Activated T-helper 2 cell treated with anti-CD3 and anti-CD28 coated beads, Interferon-gamma antibody, Interleukin-2, Interleukin-4, amounts not matched to agents 10 μg/mL and 5 μg/mL and 100 μg/mL, durations not matched to agents 14 hours and 24 hours and 36 hours (primary cell): ENCODE results near the gene CAPN5. TPM values are rescaled to one million over a fixed set of nuclear protein-coding genes. Genes with fewer than 3 reads are reported as not detected.

ENCODE experiments used
- DNase-seq: peaks from one replicate; pipeline ENCODE4 v3.0.0; 2021; ENCODE audit warnings: low spot score
- H3K27ac Mint-ChIP-seq: one replicate; pipeline ENCODE4 v1.8.0; 2021; ENCODE audit warnings: mixed read lengths
- H3K27me3 Mint-ChIP-seq: one replicate; pipeline ENCODE4 v1.8.0; 2021; ENCODE audit warnings: low read depth, mixed read lengths
- H3K36me3 Mint-ChIP-seq: one replicate; pipeline ENCODE4 v1.8.0; 2021; ENCODE audit warnings: low read depth, mixed read lengths
- H3K4me1 Mint-ChIP-seq: one replicate; pipeline ENCODE4 v1.8.0; 2021; ENCODE audit warnings: low read depth, mixed read lengths
- H3K4me3 Mint-ChIP-seq: one replicate; pipeline ENCODE4 v1.8.0; 2021; ENCODE audit warnings: low read depth, mild to moderate bottlenecking, moderate library complexity, mixed read lengths
- H3K9me3 Mint-ChIP-seq: one replicate; pipeline ENCODE4 v1.8.0; 2021; ENCODE audit warnings: mixed read lengths
- intact Hi-C: fragments of 100-400 bp; cut with micrococcal nuclease; formaldehyde crosslinking; loops from one replicate; pipeline ENCODE4 v1.15.1; 2023
- total RNA-seq: library from RNA; stranded (reverse); gene quantifications from 2 replicates; pipeline ENCODE4 v1.2.3, GENCODE V29; 2022

CAPN5 gene
- total RNA-seq, 1 donor from 2014 or later, result 0.55 TPM

DNA sequence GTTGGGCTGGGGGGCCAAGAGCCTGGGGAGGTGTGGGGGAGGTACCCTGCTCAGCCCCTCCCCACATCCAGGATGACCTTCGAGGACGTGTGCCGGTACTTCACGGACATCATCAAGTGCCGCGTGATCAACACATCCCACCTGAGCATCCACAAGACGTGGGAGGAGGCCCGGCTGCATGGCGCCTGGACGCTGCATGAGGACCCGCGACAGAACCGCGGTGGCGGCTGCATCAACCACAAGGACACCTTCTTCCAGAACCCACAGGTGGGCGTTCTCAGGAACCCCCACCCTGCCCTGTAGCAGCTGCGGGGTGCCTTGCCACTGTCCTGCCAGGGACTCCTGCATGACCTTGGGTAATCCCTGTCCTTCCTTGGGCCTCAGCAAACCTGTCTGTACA, 51.3 kb downstream of the CAPN5 start:
- Mint-ChIP-seq H3K9me3 (no peaks in the 10 kb centered on the region), H3K27me3 (no peaks in the 10 kb centered on the region), H3K4me3 (no peak overlapping the region), H3K27ac (no peak overlapping the region), H3K4me1 (peaks cover 5% of the 10 kb centered on the region), H3K36me3 (no peaks in the 10 kb centered on the region)
- no peak for DNase-seq
- intact Hi-C loops, result no loop called here

DNA sequence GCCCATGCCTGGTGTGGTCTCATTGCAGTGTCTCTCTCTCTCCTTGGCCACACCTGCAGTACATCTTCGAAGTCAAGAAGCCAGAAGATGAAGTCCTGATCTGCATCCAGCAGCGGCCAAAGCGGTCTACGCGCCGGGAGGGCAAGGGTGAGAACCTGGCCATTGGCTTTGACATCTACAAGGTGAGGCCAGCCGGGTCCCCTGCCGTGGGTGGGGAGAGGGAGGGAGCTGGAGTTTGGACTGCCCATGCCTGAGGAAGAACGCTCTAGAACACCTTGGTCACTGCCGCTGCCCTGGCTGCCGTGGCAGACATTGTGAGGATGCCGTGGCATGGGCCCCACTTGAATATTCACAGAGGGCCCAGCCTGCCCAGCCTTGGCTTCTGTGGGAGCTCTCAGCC, 52.2 kb downstream of the CAPN5 start:
- DNase-seq, result no peak
- H3K9me3 Mint-ChIP-seq, result no peaks in the 10 kb centered on the region
- intact Hi-C loops, result no loop called here
- H3K36me3 Mint-ChIP-seq, result no peaks in the 10 kb centered on the region
- no peak overlapping the region for H3K27ac Mint-ChIP-seq
- no peaks in the 10 kb centered on the region for H3K27me3 Mint-ChIP-seq
- peaks cover 2% of the 10 kb centered on the region for H3K4me1 Mint-ChIP-seq
- H3K4me3 Mint-ChIP-seq, result no peak overlapping the region

DNA sequence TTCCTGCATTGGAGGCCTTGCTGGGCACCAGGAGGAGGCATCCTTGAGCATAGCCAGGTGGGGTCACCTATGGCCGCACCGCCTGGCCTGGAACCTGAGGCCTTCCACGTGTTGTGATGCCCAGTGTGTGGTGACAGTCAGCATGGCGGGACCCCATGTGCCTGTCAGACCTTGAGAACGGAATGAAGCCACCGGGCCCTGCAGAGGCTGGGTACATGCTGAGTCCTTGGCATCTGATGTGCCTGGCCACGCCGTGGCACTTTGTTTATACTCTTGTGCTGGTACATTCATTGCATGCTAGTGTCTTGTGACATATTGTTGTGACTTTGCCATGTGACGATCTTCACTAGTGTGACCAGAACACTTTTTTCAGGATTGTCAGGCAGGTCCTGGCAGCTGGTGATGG, 52.8 kb downstream of the CAPN5 start:
- Mint-ChIP-seq H3K4me3 (no peak overlapping the region), H3K27me3 (no peaks in the 10 kb centered on the region), H3K27ac (no peak overlapping the region), H3K9me3 (no peaks in the 10 kb centered on the region), H3K4me1 (peaks cover 2% of the 10 kb centered on the region), H3K36me3 (no peaks in the 10 kb centered on the region)
- intact Hi-C loops, result no loop called here
- no peak for DNase-seq

DNA sequence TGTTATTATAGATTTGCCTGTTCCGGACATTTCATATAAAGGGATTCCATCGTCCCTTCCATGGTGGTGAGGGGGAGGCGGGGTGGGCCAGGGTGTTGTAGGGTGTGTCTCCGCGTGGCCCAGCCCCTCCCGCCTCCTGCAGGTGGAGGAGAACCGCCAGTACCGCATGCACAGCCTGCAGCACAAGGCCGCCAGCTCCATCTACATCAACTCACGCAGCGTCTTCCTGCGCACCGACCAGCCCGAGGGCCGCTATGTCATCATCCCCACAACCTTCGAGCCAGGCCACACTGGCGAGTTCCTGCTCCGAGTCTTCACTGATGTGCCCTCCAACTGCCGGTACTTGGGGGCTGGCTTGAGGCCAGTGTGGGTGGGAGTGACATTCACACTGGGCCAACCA, 53.8 kb downstream of the CAPN5 start:
- H3K27me3 Mint-ChIP-seq, result no peaks in the 10 kb centered on the region

DNA sequence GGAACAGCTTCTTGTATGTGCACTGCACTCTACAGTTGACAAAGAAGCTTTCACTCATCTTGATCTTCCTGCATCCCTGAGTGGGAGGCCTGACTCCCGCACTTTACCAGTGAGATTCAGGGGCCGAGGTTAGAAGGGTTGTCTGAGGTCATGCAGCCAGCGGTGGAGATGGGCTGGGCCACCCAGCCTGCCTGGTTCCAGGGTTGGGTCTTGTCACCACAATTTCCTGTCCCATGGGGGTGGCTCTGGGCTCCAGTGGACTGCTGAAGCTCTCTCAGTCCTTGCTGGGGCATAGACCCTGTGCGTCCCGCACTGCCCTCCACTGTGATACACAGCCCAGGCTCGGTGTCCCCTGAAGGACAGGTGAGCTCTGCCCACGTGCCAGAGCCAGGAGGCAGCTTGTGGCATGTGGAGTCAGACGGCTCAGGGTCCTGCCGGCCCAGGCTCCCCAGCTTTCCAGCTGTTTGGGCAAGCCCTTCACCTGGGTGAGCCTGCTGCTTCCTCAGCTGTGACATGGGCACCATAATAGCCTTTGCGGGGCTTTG, 54.4 kb downstream of the CAPN5 start:
- no peaks in the 10 kb centered on the region for H3K36me3 Mint-ChIP-seq
- peaks cover 2% of the 10 kb centered on the region for H3K4me1 Mint-ChIP-seq
- no peak for DNase-seq
- H3K27ac Mint-ChIP-seq, result no peak overlapping the region
- H3K27me3 Mint-ChIP-seq, result no peaks in the 10 kb centered on the region
- no peaks in the 10 kb centered on the region for H3K9me3 Mint-ChIP-seq
- no peak overlapping the region for H3K4me3 Mint-ChIP-seq
- intact Hi-C loops, result no loop called here

More for the DNA sequence above, 53.8 kb downstream of the CAPN5 start:
- no peak overlapping the region for H3K4me3 Mint-ChIP-seq
- no peak for DNase-seq
- intact Hi-C loops, result no loop called here
- no peaks in the 10 kb centered on the region for H3K9me3 Mint-ChIP-seq
- H3K36me3 Mint-ChIP-seq, result no peaks in the 10 kb centered on the region
- peaks cover 2% of the 10 kb centered on the region for H3K4me1 Mint-ChIP-seq
- no peak overlapping the region for H3K27ac Mint-ChIP-seq

DNA sequence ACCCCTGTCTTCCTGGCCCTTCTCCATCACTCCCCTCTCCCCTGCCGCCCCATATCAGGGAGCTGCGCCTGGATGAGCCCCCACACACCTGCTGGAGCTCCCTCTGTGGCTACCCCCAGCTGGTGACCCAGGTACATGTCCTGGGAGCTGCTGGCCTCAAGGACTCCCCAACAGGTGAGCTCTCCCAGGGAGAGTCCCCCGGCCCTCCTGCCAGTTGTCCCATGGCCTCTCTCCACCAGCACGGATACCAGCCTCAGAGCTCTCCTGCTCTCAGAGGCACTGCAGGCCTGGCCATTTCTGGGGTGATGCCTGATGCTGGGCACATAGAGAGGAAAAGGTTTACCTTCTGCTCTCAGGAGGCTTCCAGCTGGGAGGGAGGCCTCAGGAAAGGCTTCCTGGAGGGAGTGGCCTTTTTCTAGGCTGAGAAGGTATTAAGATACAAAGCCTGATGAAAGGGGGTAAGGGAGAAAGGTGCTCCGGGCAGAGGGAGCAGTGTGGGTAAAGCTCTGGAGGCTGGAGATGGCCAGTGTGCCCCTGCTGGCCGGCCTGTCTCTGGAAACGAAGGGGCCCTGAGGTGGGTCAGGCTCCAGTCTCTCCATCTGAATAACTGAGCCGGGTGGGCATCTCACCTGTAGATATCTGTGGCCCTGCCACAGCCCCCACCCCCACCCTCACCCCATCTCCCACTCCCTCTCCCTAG, 55.3 kb downstream of the CAPN5 start:
- no peak overlapping the region for H3K4me3 Mint-ChIP-seq
- no peaks in the 10 kb centered on the region for H3K36me3 Mint-ChIP-seq
- H3K27me3 Mint-ChIP-seq, result no peaks in the 10 kb centered on the region
- peaks cover 2% of the 10 kb centered on the region for H3K4me1 Mint-ChIP-seq
- intact Hi-C loops, result no loop called here
- no peaks in the 10 kb centered on the region for H3K9me3 Mint-ChIP-seq
- no peak overlapping the region for H3K27ac Mint-ChIP-seq
- no peak for DNase-seq

DNA sequence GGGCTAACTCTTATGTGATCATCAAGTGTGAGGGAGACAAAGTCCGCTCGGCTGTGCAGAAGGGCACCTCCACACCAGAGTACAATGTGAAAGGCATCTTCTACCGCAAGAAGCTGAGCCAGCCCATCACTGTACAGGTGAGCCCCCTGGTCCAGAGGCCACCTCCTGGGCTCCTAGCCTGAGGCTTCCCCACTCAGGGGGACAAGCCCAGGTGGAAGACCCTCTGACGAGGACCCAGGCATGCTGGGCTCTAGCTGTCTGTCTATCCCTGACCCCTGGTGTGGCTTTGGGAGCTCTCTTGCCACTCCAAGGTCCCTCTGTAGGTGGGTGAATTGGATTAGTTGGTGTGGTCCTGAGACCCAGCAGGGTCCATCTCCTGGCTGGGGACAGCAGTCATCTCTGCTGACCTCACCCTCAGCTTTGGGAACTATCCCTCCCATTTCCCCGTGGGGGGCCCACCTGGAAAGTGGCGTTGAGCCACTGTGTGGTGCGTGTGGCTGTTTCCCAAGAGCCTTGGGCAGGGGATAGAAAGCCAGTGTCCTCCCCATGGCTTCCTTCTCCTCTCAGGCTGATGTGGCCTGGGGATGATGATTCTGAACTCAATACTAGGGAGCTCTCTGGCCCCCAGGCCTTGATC, 55.9 kb downstream of the CAPN5 start:
- intact Hi-C loops, result no loop called here
- peaks cover 2% of the 10 kb centered on the region for H3K4me1 Mint-ChIP-seq
- DNase-seq, result no peak
- H3K27me3 Mint-ChIP-seq, result peaks cover 3% of the 10 kb centered on the region
- no peaks in the 10 kb centered on the region for H3K9me3 Mint-ChIP-seq
- H3K27ac Mint-ChIP-seq, result no peak overlapping the region
- H3K4me3 Mint-ChIP-seq, result no peak overlapping the region
- H3K36me3 Mint-ChIP-seq, result no peaks in the 10 kb centered on the region

DNA sequence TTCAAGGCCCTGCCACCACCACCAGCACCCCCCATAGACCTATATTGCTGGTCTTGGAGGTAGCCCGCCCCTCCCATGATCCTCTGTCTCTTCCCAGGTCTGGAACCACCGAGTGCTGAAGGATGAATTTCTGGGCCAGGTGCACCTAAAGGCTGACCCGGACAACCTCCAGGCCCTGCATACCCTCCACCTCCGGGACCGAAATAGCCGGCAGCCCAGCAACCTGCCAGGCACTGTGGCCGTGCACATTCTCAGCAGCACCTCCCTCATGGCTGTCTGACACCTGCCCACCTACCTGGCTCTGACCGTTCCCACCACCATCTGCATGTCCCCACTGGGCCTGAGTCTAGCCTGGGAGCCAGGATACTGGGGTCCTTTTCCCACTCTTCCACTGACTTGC, 56.8 kb downstream of the CAPN5 start:
- H3K9me3 Mint-ChIP-seq, result no peaks in the 10 kb centered on the region
- intact Hi-C loops, result no loop called here
- no peaks in the 10 kb centered on the region for H3K36me3 Mint-ChIP-seq
- H3K27me3 Mint-ChIP-seq, result peaks cover 5% of the 10 kb centered on the region
- no peak overlapping the region for H3K4me3 Mint-ChIP-seq
- H3K4me1 Mint-ChIP-seq, result peaks cover 2% of the 10 kb centered on the region
- no peak overlapping the region for H3K27ac Mint-ChIP-seq
- DNase-seq, result no peak

DNA sequence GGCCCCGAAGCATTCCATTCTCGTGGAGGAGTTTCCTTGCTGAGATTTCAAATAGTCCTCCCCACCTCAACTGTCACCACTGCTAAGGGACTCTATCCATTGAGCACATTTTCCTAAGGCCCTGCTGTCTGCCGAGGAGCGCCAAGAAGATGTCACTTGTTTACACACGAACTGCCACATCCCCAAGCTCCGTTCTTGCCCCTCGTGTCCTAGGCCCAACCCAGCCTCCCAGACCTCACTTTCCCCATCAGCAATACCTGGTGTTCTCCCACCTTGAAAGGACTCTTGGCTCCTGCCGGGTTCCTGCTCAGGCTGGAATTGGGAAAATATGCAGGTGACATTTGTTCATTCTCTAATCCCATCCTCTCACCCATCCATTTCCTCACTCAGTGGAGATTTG, 57.3 kb downstream of the CAPN5 start:
- intact Hi-C loops, result no loop called here
- H3K36me3 Mint-ChIP-seq, result no peaks in the 10 kb centered on the region
- peaks cover 5% of the 10 kb centered on the region for H3K27me3 Mint-ChIP-seq
- no peaks in the 10 kb centered on the region for H3K9me3 Mint-ChIP-seq
- H3K4me3 Mint-ChIP-seq, result no peak overlapping the region
- H3K4me1 Mint-ChIP-seq, result peaks cover 2% of the 10 kb centered on the region
- no peak for DNase-seq
- no peak overlapping the region for H3K27ac Mint-ChIP-seq

DNA sequence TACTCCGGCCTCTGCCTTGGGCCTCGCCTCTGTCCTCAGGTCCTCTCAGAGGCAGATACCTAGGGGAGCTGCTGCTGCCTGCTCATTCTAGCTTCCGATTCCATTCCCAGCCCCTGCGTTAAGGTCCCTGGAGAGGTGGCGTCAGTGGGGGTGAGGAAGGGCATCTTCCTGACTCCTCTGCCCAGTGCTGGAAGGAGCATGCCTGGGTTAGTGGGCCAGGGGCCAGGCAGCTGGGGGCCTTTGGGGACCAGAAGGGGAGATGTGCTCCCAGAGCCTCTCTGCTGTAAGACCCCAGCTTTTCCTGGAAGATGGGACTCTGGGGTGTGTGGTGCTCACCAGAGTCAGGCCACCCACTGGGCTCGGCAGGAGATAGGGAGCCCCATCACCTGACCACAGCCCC, 57.7 kb downstream of the CAPN5 start:
- intact Hi-C loops, result no loop called here
- Mint-ChIP-seq H3K4me3 (no peak overlapping the region), H3K9me3 (no peaks in the 10 kb centered on the region), H3K27ac (no peak overlapping the region), H3K27me3 (peaks cover 5% of the 10 kb centered on the region), H3K36me3 (no peaks in the 10 kb centered on the region), H3K4me1 (peaks cover 2% of the 10 kb centered on the region)
- DNase-seq, result no peak

DNA sequence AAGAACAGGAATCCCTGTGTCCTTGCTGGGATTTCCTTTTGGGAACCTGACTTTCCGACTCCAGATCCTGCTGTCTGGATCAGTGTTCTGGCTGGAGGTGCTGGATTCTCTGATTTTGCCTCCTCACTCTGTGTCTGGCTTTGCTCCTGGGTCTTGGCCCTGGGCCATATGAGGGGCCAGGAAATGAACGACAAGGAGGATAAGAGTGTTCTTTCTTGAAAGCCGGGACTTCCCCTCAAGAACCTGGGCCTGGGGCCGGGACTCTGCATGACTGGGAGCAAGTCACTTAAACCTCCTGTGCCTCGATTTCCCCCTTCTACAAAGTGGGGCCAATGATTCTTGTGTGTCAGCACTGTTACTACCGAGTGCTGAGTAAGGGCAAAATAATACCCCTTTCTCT, 58.4 kb downstream of the CAPN5 start:
- no peak overlapping the region for H3K27ac Mint-ChIP-seq
- no peak overlapping the region for H3K4me3 Mint-ChIP-seq
- DNase-seq, result no peak
- no peaks in the 10 kb centered on the region for H3K9me3 Mint-ChIP-seq
- H3K27me3 Mint-ChIP-seq, result peaks cover 5% of the 10 kb centered on the region
- intact Hi-C loops, result no loop called here
- peaks cover 2% of the 10 kb centered on the region for H3K4me1 Mint-ChIP-seq
- H3K36me3 Mint-ChIP-seq, result no peaks in the 10 kb centered on the region

DNA sequence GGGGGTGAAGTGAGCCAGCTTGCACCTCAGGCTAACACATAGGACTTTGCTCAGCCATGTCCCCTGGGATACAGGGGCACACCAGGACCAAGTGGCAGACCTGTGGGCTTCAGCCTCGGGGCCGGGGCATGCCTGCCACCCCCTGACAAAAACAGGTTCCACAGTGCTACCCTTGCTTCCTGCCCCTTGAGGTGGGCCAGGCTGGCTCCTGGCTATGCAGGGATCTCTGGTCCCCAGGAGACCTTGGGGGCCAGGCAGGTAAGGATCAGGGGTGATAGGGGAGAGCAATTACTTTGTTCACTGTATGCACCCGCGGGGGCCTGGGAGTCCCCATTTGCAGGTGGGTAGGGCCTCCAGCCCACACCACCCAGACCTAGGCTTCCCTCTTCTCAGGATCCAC, 58.9 kb downstream of the CAPN5 start:
- Mint-ChIP-seq H3K9me3 (no peaks in the 10 kb centered on the region), H3K4me1 (peaks cover 2% of the 10 kb centered on the region), H3K36me3 (no peaks in the 10 kb centered on the region), H3K4me3 (no peak overlapping the region), H3K27ac (no peak overlapping the region), H3K27me3 (peaks cover 5% of the 10 kb centered on the region)
- intact Hi-C loops, result no loop called here
- DNase-seq, result no peak

DNA sequence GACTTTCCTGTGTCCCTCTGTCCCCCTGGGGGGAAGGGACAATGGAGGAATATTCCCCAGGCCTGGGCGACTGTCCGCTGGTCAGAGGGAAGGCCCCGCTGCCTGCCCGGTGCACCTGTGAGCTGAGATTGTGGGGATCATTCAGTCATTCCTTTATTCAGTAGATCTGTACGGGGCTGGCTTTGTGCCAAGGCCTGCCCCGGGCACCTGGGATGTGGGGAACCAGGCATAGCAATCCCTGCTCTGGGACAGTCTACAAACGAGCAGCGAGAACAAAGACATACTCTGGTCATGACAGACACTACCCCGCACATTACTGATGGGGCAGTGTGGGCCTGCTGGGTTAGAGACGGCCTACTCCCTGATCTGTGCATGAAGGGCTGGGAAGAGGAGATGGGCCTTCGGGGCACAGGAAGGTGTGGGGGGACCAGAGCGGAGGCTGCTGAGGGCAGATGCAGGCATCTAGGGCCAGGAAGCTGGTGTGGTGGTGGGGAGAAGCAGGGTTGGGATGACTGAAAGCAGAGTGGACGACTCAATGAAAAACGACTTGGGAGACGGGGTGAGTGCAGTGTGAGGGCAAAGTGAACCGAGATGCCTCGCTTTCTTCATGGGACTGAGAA, 59.5 kb downstream of the CAPN5 start:
- H3K36me3 Mint-ChIP-seq, result no peaks in the 10 kb centered on the region
- H3K4me3 Mint-ChIP-seq, result no peak overlapping the region
- intact Hi-C loops, result no loop called here

More for the DNA sequence above, 59.5 kb downstream of the CAPN5 start:
- Mint-ChIP-seq H3K27ac (no peak overlapping the region), H3K27me3 (peaks cover 5% of the 10 kb centered on the region), H3K4me1 (no peaks in the 10 kb centered on the region), H3K9me3 (no peaks in the 10 kb centered on the region)
- DNase-seq, result no peak
